ENCODE measurements around the gene NTM. TPM values are rescaled to one million over a fixed set of nuclear protein-coding genes. Genes with fewer than 3 reads are reported as not detected.

The NTM gene
- total RNA-seq, 1 experiment from 2014 or later: not detected

DNA sequence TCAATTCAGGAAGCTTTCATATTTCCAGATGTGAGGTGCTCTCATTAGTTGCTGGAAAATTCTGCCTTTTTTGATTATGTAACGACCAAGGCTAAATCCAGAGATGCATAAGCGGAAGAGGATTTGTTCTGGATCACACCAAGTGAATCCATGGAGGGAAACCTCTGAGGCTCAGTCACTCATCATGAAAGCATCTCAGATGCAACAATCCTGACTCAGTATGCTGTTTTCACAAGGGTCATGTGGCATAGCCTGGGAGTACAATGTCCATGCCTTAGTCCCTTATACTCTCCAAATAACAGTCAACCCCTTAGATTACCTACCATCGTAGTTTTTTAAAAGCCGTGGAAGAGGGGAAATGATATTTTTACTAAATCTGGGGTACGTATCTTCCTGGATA, 445.6 kb downstream of the NTM start (continued):
- TF ChIP-seq, protein P1, sequence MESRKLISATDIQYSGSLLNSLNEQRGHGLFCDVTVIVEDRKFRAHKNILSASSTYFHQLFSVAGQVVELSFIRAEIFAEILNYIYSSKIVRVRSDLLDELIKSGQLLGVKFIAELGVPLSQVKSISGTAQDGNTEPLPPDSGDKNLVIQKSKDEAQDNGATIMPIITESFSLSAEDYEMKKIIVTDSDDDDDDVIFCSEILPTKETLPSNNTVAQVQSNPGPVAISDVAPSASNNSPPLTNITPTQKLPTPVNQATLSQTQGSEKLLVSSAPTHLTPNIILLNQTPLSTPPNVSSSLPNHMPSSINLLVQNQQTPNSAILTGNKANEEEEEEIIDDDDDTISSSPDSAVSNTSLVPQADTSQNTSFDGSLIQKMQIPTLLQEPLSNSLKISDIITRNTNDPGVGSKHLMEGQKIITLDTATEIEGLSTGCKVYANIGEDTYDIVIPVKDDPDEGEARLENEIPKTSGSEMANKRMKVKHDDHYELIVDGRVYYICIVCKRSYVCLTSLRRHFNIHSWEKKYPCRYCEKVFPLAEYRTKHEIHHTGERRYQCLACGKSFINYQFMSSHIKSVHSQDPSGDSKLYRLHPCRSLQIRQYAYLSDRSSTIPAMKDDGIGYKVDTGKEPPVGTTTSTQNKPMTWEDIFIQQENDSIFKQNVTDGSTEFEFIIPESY (IDR thresholded peaks at IDR 0.05; ENCODE audit: extremely low read depth, insufficient replicate concordance, low read length): no peak
- TF ChIP-seq, protein P2, sequence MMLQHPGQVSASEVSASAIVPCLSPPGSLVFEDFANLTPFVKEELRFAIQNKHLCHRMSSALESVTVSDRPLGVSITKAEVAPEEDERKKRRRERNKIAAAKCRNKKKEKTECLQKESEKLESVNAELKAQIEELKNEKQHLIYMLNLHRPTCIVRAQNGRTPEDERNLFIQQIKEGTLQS (IDR thresholded peaks at IDR 0.05): no peak
- TF ChIP-seq, protein P3, sequence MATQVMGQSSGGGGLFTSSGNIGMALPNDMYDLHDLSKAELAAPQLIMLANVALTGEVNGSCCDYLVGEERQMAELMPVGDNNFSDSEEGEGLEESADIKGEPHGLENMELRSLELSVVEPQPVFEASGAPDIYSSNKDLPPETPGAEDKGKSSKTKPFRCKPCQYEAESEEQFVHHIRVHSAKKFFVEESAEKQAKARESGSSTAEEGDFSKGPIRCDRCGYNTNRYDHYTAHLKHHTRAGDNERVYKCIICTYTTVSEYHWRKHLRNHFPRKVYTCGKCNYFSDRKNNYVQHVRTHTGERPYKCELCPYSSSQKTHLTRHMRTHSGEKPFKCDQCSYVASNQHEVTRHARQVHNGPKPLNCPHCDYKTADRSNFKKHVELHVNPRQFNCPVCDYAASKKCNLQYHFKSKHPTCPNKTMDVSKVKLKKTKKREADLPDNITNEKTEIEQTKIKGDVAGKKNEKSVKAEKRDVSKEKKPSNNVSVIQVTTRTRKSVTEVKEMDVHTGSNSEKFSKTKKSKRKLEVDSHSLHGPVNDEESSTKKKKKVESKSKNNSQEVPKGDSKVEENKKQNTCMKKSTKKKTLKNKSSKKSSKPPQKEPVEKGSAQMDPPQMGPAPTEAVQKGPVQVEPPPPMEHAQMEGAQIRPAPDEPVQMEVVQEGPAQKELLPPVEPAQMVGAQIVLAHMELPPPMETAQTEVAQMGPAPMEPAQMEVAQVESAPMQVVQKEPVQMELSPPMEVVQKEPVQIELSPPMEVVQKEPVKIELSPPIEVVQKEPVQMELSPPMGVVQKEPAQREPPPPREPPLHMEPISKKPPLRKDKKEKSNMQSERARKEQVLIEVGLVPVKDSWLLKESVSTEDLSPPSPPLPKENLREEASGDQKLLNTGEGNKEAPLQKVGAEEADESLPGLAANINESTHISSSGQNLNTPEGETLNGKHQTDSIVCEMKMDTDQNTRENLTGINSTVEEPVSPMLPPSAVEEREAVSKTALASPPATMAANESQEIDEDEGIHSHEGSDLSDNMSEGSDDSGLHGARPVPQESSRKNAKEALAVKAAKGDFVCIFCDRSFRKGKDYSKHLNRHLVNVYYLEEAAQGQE (IDR thresholded peaks at IDR 0.05; ENCODE audit: low read depth): no peak
- no peak for TF ChIP-seq YY1 (IDR thresholded peaks at IDR 0.05; ENCODE audit: extremely low read depth, insufficient replicate concordance, low read depth, low read length)
- no peak for TF ChIP-seq EZH2phosphoT487 (IDR thresholded peaks at IDR 0.05; ENCODE audit: borderline replicate concordance)

DNA sequence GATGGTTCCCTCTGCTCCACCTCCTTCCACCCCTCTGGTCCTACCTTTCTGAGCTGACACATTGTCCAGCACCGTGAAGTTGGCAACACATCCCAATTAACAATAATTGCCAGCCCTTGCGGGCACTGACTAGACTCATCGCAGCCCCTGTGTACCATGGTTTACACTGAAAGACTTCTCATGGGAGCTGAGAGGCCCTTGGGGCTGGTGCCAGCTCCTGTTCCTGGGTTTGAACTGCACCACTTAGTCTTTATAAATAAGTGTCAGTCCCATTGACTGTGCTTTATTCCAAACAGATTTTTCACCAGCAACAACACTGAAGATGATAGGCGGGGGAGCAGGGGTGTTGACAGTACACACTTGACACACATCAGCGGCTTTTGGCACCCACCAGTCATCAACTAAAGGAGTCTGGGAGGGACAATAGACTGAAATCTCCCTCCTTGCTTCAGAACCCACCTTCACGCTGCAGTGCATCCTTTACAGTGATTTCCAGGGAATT, 447.3 kb downstream of the NTM start:
- no peak overlapping the region for H3K4me2 ChIP-seq (ENCODE audit: low read length)
- ATAC-seq: no peak
- H3K79me2 ChIP-seq (ENCODE audit: insufficient read depth, low read length): no peaks in the 10 kb centered on the region
- no peak overlapping the region for H3K4me3 ChIP-seq (replicated peaks in 1 of 2; ENCODE audit: low read depth in 1 of 2, low read length in 2 of 2)
- no peak for DNase-seq (ENCODE audit: low read depth, low spot score)
- TF ChIP-seq, protein P1 (IDR thresholded peaks at IDR 0.05; ENCODE audit: extremely low read depth, insufficient replicate concordance, low read length): no peak
- TF ChIP-seq, protein P2 (IDR thresholded peaks at IDR 0.05): no peak
- no peak for TF ChIP-seq CBX3 (IDR thresholded peaks at IDR 0.05; ENCODE audit: low read depth)
- TF ChIP-seq, protein P4, sequence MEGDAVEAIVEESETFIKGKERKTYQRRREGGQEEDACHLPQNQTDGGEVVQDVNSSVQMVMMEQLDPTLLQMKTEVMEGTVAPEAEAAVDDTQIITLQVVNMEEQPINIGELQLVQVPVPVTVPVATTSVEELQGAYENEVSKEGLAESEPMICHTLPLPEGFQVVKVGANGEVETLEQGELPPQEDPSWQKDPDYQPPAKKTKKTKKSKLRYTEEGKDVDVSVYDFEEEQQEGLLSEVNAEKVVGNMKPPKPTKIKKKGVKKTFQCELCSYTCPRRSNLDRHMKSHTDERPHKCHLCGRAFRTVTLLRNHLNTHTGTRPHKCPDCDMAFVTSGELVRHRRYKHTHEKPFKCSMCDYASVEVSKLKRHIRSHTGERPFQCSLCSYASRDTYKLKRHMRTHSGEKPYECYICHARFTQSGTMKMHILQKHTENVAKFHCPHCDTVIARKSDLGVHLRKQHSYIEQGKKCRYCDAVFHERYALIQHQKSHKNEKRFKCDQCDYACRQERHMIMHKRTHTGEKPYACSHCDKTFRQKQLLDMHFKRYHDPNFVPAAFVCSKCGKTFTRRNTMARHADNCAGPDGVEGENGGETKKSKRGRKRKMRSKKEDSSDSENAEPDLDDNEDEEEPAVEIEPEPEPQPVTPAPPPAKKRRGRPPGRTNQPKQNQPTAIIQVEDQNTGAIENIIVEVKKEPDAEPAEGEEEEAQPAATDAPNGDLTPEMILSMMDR (IDR thresholded peaks at IDR 0.05 in 2 of 3, conservative IDR thresholded peaks at IDR 0.05 in 1 of 3; ENCODE audit: borderline replicate concordance in 1 of 3, insufficient read depth in 1 of 3, low read depth in 2 of 3, low read length in 2 of 3): no peak
- no peak for TF ChIP-seq FOSL1 (IDR thresholded peaks at IDR 0.05; ENCODE audit: low read depth)
- TF ChIP-seq ZNF274 (IDR thresholded peaks at IDR 0.05; ENCODE audit: low read depth, low read length): no peak
- no peak for TF ChIP-seq JUND (IDR thresholded peaks at IDR 0.05)
- no peak for TF ChIP-seq ELF1 (IDR thresholded peaks at IDR 0.05; ENCODE audit: borderline replicate concordance, low read depth)
- no peak for TF ChIP-seq CEBPB (IDR thresholded peaks at IDR 0.05; ENCODE audit: low read depth)
- H3K36me3 ChIP-seq (ENCODE audit: control insufficient read depth in 1 of 2, insufficient read depth in 2 of 2, low read length in 2 of 2): no peaks in the 10 kb centered on the region
- no peak overlapping the region for H2AFZ ChIP-seq (ENCODE audit: low read depth, low read length, poor library complexity, severe bottlenecking)
- intact Hi-C loops (cut with micrococcal nuclease): no loop called here
- BruUV-seq (replicated peaks): no TSS peak
- no peak overlapping the region for H3K9ac ChIP-seq (ENCODE audit: low read length)
- CTCF ChIA-PET: no interaction called here
- H3K27me3 ChIP-seq (ENCODE audit: insufficient read depth, low read length): no peaks in the 10 kb centered on the region
- H3K4me1 ChIP-seq (ENCODE audit: control insufficient read depth in 1 of 2, insufficient read depth in 2 of 2, low read length in 2 of 2): no peaks in the 10 kb centered on the region
- H3K9me3 ChIP-seq (ENCODE audit: control insufficient read depth in 1 of 2, insufficient read depth in 1 of 2, low read depth in 1 of 2, low read length in 2 of 2): peaks cover 7% of the 10 kb centered on the region in 2 experiments; a peak in 3 of 4 replicates
- no peak overlapping the region for H3K27ac ChIP-seq (ENCODE audit: low read depth, low read length)
- no peaks in the 10 kb centered on the region for H4K20me1 ChIP-seq (ENCODE audit: insufficient read depth)
- no peaks in the 10 kb centered on the region for H3K9me2 ChIP-seq (ENCODE audit: insufficient read depth)
- RAD21 ChIA-PET (ENCODE audit: low non-redundant PET in 1 of 2, low total read pairs in 2 of 2, uncharacterized antibody in 2 of 2, unreplicated experiment in 2 of 2): no interaction called here
- POLR2A ChIA-PET: no interaction called here

Measured in HCT116 (cell line).